AG10803 (cell line): ENCODE measurements around the gene ZNF385C.
"Not testable (repeated sequence)": the region's sequence is repeated elsewhere in the genome, so short reads cannot be mapped to it uniquely, and the experiment has no call there.

ENCODE experiments used
- DNase-seq: peaks from one replicate; pipeline ENCODE4 v3.0.0; 2010; ENCODE audit warnings: low read depth
- H3K4me3 ChIP-seq: 2 replicates; pipeline ENCODE4 v1.5.1; 2011; ENCODE audit warnings: mild to moderate bottlenecking, low read length, control low read depth
- TF ChIP-seq, protein P1 (sequence below): conservative IDR thresholded peaks from 2 replicates; pipeline ENCODE4 v1.5.1; 2011; ENCODE audit warnings: mild to moderate bottlenecking, low read length, control low read depth, inconsistent platforms

ZNF385C gene

DNA sequence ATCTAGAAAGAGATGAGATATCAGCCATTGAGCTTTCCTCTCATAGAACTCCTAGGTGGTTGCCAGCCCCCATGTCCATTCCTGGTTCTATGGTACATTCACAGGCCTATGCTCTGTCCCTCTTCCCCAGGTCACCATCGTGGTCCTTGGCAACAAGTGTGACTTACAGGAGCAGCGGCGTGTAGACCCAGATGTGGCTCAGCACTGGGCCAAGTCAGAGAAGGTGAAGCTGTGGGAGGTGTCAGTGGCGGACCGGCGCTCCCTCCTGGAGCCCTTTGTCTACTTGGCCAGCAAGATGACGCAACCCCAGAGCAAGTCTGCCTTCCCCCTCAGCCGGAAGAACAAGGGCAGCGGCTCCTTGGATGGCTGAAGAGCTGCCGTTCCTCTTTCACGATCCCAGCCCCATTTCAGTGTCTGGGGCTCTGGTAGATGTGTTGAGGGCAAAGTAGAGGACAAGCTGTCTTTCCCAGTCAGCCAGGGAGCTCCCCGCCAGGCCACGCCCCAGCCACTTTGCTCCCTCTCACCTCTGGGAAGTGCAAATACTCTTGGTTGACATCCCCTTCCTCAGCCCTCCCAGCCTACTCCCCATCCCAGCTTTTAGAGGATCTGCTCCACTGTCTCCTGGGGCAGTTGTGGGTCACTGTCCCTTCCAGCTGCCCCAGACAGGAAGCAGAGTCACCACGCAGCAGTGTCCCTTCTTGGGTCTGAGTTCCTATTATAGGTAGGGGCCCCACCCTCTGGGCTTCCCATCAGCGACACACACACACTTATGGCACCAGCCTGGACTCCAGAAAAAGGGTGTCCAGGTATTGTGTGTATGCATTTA lies 74.5 kb downstream of the ZNF385C start:
- no peak for DNase-seq
- TF ChIP-seq, protein P1, sequence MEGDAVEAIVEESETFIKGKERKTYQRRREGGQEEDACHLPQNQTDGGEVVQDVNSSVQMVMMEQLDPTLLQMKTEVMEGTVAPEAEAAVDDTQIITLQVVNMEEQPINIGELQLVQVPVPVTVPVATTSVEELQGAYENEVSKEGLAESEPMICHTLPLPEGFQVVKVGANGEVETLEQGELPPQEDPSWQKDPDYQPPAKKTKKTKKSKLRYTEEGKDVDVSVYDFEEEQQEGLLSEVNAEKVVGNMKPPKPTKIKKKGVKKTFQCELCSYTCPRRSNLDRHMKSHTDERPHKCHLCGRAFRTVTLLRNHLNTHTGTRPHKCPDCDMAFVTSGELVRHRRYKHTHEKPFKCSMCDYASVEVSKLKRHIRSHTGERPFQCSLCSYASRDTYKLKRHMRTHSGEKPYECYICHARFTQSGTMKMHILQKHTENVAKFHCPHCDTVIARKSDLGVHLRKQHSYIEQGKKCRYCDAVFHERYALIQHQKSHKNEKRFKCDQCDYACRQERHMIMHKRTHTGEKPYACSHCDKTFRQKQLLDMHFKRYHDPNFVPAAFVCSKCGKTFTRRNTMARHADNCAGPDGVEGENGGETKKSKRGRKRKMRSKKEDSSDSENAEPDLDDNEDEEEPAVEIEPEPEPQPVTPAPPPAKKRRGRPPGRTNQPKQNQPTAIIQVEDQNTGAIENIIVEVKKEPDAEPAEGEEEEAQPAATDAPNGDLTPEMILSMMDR, result no peak
- no peak overlapping the region for H3K4me3 ChIP-seq

DNA sequence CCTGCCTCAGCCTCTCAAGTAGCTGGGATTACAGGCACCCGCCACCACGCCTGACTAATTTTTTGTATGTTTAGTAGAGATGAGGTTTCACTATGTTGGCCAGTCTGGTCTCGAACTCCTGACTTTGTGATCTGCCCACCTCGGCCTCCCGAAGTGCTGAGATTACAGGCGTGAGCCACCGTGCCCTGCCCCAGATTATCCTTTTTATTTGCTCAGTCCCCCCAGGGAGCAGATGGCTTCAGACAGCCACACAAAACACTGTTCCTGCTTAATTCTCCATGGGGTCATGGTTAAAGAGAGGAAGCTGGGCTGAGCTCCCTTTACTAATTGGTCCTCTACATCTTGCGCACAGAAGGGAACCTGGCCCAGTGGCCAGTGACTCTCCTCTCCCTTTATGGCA lies 77.4 kb downstream of the ZNF385C start:
- H3K4me3 ChIP-seq, result peak overlapping the region; percentile 85
- not testable (repeated sequence) for DNase-seq

DNA sequence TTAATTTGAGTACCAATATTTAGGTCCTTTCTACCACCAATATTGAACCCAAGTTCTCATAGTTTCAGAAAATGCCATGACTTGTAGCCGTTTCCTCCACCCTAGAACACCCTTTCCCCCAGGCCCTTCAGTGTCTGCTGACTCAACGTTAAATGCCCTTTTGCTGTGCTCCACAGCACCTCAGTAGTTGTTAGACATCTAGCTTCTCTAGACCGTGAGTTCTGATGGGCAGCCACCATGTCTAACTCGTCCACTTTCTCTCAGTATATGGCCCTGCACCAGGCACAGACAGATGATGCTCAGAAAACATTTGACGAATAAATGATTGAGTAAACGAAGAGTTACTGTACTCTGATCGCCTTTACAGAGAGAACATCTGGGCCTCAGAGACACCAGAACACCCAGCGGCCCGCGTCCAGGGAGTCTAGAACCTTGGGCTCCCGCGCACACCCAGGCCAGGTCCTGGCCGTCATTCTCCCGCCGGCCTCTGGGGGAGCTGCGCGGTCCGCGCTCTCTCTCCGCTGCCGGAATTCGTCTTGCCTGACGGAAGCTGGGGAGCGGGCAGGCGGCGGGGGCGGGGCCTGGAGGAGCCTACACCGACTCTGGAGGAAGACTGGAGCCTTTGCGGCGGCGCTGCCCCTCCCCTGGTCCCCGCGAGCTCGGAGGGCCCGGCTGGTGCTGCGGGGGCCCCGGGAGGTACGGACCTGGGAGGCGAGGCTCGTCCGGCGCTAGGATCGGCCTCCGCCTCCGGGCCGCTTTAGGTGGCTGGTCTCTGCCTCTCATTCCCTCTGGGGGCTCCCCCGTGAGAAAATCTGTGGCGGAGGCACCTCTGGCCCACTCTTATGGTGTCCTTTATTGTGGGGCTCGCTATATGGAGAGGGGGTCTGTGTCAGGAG lies 78.5 kb downstream of the ZNF385C start, which contains the start of gene NKIRAS2:
Gene NKIRAS2, plus strand, starts transcription at position 582 of the 896 bp plus-strand sequence. CDS start 1,488 bp downstream, outside the sequence.
- H3K4me3 ChIP-seq, result peak within 1 kb of the TSS; percentile 85
- TF ChIP-seq, protein P1, result peak; percentile 74
- peak; percentile 92 for DNase-seq

DNA sequence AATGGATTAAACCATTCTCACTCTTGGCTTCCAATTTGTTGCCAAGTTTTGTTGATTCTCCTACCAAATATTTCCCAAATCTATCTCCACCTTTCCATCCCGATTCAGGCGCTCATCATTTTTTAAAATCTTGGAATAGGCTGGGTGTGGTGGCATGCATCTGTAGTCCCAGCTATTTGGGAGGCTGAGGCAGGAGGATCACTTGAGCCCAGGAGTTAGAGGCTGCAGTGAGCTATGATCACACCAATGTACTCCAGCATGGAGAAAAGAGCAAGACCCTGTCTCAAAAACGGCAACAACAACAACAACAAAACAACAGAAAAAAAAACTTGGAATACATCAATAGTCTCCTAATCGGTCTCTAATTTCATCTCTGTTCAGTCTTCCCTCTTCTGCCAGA lies 79.3 kb downstream of the ZNF385C start:
- H3K4me3 ChIP-seq, result no peak overlapping the region
- no peak for DNase-seq
- TF ChIP-seq, protein P1, result no peak

DNA sequence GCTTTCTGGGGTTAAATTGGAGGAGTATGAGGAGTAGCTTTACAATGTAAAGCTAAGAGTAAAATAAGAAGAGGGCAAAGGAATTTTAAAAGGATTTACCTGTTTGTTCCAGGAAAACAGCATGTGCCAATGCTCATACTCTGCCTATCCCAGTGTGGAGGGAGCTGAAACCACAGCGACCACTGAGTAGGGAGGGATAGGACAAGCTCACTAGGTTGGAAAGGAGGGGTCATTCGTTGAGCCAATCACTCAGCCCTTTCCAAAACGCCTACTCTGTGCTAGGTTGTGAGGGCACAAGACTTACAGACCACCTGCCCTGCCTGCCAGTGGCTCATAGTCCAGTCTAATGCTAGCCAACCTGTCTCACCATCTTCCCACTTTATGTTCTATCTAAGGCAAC lies 79.9 kb downstream of the ZNF385C start:
- TF ChIP-seq, protein P1, result no peak
- no peak for DNase-seq
- peak overlapping the region; percentile 99 for H3K4me3 ChIP-seq

DNA sequence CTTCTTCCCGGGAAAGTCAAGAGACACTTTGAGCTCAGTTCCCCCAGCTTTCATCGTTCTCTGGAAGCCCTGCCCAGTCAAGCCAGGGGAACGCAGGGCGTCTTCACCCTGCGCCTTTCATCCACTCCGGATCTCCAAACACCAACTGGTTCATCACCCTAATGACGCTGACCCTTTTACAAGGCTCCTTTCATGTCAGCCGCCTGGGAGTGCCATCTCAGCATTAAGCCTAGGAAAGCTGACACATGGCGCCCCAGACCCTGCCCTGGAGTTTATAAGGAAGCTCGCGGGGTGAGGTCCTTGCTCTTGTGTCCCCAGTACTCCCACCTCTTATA lies 80.4 kb downstream of the ZNF385C start:
- TF ChIP-seq, protein P1, result no peak
- no peak for DNase-seq
- peak overlapping the region; percentile 99 for H3K4me3 ChIP-seq

DNA sequence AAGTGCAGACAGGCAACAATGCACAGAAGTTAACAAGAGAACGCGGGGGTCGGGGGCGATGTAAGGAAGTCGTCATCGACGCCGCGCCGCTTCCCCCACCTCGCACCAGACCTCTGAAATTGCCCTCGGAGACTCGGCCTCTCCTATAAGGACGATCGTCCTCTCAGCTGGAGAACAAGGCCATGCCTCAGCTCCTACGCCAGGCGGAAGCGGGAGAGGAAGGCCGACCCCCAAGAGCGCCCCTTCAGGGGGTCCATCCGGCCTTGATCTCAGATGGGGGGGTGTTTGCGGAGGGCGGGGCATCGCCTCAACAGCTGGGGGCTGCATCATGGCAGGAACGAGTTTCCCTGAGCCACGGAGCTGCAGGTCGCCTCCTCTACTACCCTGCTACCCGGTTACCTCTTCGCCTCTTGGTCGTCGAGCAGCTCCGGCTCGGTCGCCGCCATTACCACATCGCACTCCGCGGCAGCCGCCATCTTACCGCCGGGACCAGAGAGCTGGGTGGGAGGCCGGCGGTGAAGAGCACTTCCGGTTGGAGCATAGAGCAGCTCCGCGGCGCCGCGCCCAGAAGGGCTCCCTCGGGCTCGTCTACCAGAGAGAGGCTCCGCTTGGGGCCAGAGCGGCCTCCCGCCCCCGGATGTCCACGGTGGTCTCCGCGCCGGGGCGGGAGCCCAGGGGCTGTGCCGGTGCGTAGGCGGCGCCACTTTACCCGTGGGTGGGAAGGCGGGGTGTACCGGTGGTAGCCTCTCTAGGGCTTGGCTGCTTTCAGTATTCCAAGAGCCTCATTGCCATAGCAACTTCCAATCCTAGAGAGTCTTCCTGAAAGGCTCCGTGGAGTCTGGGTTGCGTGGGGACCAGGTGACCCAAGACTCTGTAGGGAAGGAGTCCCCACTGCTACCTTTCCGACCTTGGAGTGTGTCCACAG lies 81.1 kb downstream of the ZNF385C start, which contains the start of gene DNAJC7:
Gene DNAJC7, minus strand, starts transcription at position 499 of the 925 bp plus-strand sequence. Its CDS starts 23 bp downstream, at position 476.
- TF ChIP-seq, protein P1, result no peak

More for the DNA sequence above, 81.1 kb downstream of the ZNF385C start, which contains the start of gene DNAJC7:
- peak; percentile 89 for DNase-seq
- H3K4me3 ChIP-seq, result peak within 1 kb of the TSS; percentile 99
